HCT116 (cell line): Measurements from ENCODE around the gene MOAP1. TPM values are rescaled to one million over a fixed set of nuclear protein-coding genes. Genes with fewer than 3 reads are reported as not detected.
"Not testable (repeated sequence)": the region's sequence is repeated elsewhere in the genome, so short reads cannot be mapped to it uniquely, and the experiment has no call there.

Source experiments
- ATAC-seq: fragments of 200-7000 bp; cut with Tn5 transposase; 2 replicates; pipeline ENCODE4 v1.9.1; 2020; ENCODE audit warnings: mild to moderate bottlenecking, moderate library complexity
- BruUV-seq: library from RNA; stranded (reverse); fragments of 400-500 nt; replicated peaks from 2 replicates; lab custom pipeline; 2021; lab: Mats Ljungman, UMichigan
- CTCF ChIA-PET: fragments of 300-600 bp; sonication (Branson Sonifier 250); formaldehyde crosslinking; loops from one replicate; lab custom pipeline; 2021; ENCODE audit warnings: antibody characterized with exemption; lab: Charles Lee
- POLR2A ChIA-PET: fragments of 300-600, 350-600 bp; sonication (Branson Sonifier 250); formaldehyde crosslinking; loops from one replicate; lab custom pipeline; 2021; ENCODE audit warnings: antibody characterized with exemption; lab: Charles Lee
- RAD21 ChIA-PET, 2 experiments: fragments of 300-600 bp; sonication (Branson Sonifier 250); formaldehyde crosslinking; loops; one replicate each; lab custom pipeline; 2023; ENCODE audit warnings: low total read pairs in 2 of 2; ENCODE audit not compliant: uncharacterized antibody in 2 of 2, unreplicated experiment in 2 of 2, low non-redundant PET in 1 of 2; lab: Charles Lee
- DNase-seq: peaks from one replicate; pipeline ENCODE4 v3.0.0-alpha.2; 2010; ENCODE audit warnings: low read depth, low spot score
- H2AFZ ChIP-seq: fragments of 200-600 bp; shearing (Covaris generic), sonication (generic); 2 replicates; pipeline ENCODE4 v1.6.1; 2017; ENCODE audit warnings: low read depth, mixed run types, mixed read lengths, antibody characterized with exemption, low read length; ENCODE audit not compliant: poor library complexity, severe bottlenecking
- H3K27ac ChIP-seq: 2 replicates; pipeline ENCODE4 v1.5.1; 2012; ENCODE audit warnings: low read depth, low read length
- H3K27me3 ChIP-seq: fragments of 200-600 bp; sonication (generic); 2 replicates; pipeline ENCODE4 v1.6.1; 2016; ENCODE audit warnings: mixed run types, low read length, mixed read lengths; ENCODE audit not compliant: insufficient read depth
- H3K36me3 ChIP-seq, 2 experiments: fragments of 200-500 bp in 1 of 2; fragments of 200-600 bp in 1 of 2; sonication (Bioruptor generic) in 1 of 2; sonication (generic) in 1 of 2; 2 replicates each; pipeline versions ENCODE4 v1.5.1 to v1.6.1; 2014 to 2016; ENCODE audit warnings: low read length in 2 of 2, inconsistent platforms in 1 of 2, mixed read lengths in 1 of 2, mixed run types in 1 of 2; ENCODE audit not compliant: insufficient read depth in 2 of 2, control insufficient read depth in 1 of 2
- H3K4me1 ChIP-seq, 2 experiments: fragments of 200-600 bp in 1 of 2; sonication (generic) in 1 of 2; 2 replicates each; pipeline versions ENCODE4 v1.5.1 to v1.6.1; 2012 to 2017; ENCODE audit warnings: low read length in 2 of 2, inconsistent platforms in 1 of 2, mild to moderate bottlenecking in 1 of 2, mixed read lengths in 1 of 2, mixed run types in 1 of 2, moderate library complexity in 1 of 2; ENCODE audit not compliant: insufficient read depth in 2 of 2, control insufficient read depth in 1 of 2
- H3K4me2 ChIP-seq: fragments of 200-600 bp; sonication (generic); 2 replicates; pipeline ENCODE4 v1.6.1; 2017; ENCODE audit warnings: mixed run types, low read length, mixed read lengths
- H3K4me3 ChIP-seq, 2 experiments: fragments of 200-600 bp in 1 of 2; sonication (generic) in 1 of 2; replicated peaks in 1 of 2; 2 replicates each; pipeline ENCODE4 v1.5.1; 2011 to 2016; ENCODE audit warnings: low read length in 2 of 2, control low read depth in 1 of 2, low read depth in 1 of 2, mild to moderate bottlenecking in 1 of 2, mixed read lengths in 1 of 2, mixed run types in 1 of 2
- H3K79me2 ChIP-seq: fragments of 200-600 bp; sonication (generic); 2 replicates; pipeline ENCODE4 v1.6.1; 2017; ENCODE audit warnings: mild to moderate bottlenecking, mixed run types, low read length, moderate library complexity, mixed read lengths; ENCODE audit not compliant: insufficient read depth
- H3K9ac ChIP-seq: fragments of 200-600 bp; sonication (generic); 2 replicates; pipeline ENCODE4 v1.6.1; 2016; ENCODE audit warnings: low read length, mixed read lengths
- H3K9me2 ChIP-seq: fragments of 200-600 bp; sonication (generic), shearing (Covaris generic); 2 replicates; pipeline ENCODE4 v1.6.1; 2017; ENCODE audit warnings: mixed run types, mild to moderate bottlenecking, moderate library complexity; ENCODE audit not compliant: insufficient read depth
- H3K9me3 ChIP-seq, 2 experiments: fragments of 200-500 bp in 1 of 2; fragments of 200-600 bp in 1 of 2; sonication (Bioruptor generic) in 1 of 2; sonication (generic) in 1 of 2; 2 replicates each; pipeline ENCODE4 v1.6.1; 2014 to 2017; ENCODE audit warnings: low read length in 2 of 2, mixed read lengths in 2 of 2, inconsistent platforms in 1 of 2, low read depth in 1 of 2, mild to moderate bottlenecking in 1 of 2, mixed run types in 1 of 2, moderate library complexity in 1 of 2; ENCODE audit not compliant: control insufficient read depth in 1 of 2, insufficient read depth in 1 of 2
- H4K20me1 ChIP-seq: fragments of 200-600 bp; sonication (generic), shearing (Covaris generic); 2 replicates; pipeline ENCODE4 v1.6.1; 2017; ENCODE audit warnings: mixed run types, mild to moderate bottlenecking, moderate library complexity; ENCODE audit not compliant: insufficient read depth
- intact Hi-C: fragments of 100-400 bp; cut with micrococcal nuclease; formaldehyde crosslinking; loops from 2 replicates; pipeline ENCODE4 v1.10.0; 2022
- total RNA-seq: library from RNA; stranded (reverse); gene quantifications from one replicate; pipeline ENCODE4 v1.2.1, GENCODE V29; 2021; ENCODE audit not compliant: unreplicated experiment

MOAP1 gene
- total RNA-seq, 1 experiment from 2014 or later, result 14.2 TPM

DNA sequence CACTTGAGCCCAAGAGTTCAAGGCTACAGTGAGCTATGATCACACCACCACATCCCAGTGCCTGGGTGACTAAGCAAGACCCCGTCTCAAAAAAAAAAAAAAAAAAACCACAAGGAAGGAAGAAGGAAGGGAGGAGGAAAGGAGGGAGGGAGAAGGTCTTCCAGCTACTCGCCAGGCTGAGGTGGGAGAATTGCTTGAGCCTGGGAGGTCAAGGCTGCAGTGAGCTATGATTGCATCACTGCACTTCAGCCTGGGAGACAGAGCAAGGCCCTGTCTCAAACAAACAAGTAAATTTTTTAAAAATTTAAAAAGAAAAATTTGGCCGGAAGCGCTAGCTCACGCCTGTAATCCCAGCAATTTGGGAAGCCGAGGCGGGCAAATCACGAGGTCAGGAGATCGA lies 16.1 kb downstream of the MOAP1 start:
- ChIA-PET CTCF (interaction anchor here (0.9 to 1.4 kb wide), 2 partner anchors 8 to 9 kb away, joined by 3 to 5 read pairs; no protein-coding TSS in a partner anchor), POLR2A (interaction anchor here (0.9 to 1.5 kb wide), 3 partner anchors 9 to 16 kb away, joined by 3 to 6 read pairs (median 5); partner anchors contain the start of gene MOAP1)
- H3K36me3 ChIP-seq, H2AFZ ChIP-seq, H3K9me2 ChIP-seq, H3K4me2 ChIP-seq, H3K4me3 ChIP-seq, DNase-seq, RAD21 ChIA-PET, H3K79me2 ChIP-seq, H3K27ac ChIP-seq, BruUV-seq, H4K20me1 ChIP-seq, H3K9ac ChIP-seq, intact Hi-C loops, H3K27me3 ChIP-seq, H3K9me3 ChIP-seq, H3K4me1 ChIP-seq, ATAC-seq: not testable (repeated sequence)

GRCh38 chr14:93165271-93166265 lies 19.1 kb downstream of the MOAP1 start:
- H3K9ac ChIP-seq, H3K4me2 ChIP-seq, BruUV-seq, DNase-seq, H3K36me3 ChIP-seq, H2AFZ ChIP-seq, H4K20me1 ChIP-seq, H3K27me3 ChIP-seq, H3K27ac ChIP-seq, H3K9me2 ChIP-seq, H3K9me3 ChIP-seq, H3K4me1 ChIP-seq, H3K4me3 ChIP-seq, POLR2A ChIA-PET, H3K79me2 ChIP-seq, ATAC-seq, RAD21 ChIA-PET, intact Hi-C loops: not testable (repeated sequence)
- CTCF ChIA-PET, result interaction anchor here (2.0 kb wide), 1 partner anchor 52 kb away, joined by 4 read pairs; no protein-coding TSS in a partner anchor
